ENCODE measurements around the gene ZNF783.

ZNF783 gene

GRCh38 chr7:149294634-149295480 is 32.9 kb downstream of the ZNF783 start:
- TF ChIP-seq CTCF (IDR thresholded peaks at IDR 0.05; ENCODE audit: low read depth, low read length): no peak
- DNase-seq (ENCODE audit: extremely low read depth, low read depth): no peak

DNA sequence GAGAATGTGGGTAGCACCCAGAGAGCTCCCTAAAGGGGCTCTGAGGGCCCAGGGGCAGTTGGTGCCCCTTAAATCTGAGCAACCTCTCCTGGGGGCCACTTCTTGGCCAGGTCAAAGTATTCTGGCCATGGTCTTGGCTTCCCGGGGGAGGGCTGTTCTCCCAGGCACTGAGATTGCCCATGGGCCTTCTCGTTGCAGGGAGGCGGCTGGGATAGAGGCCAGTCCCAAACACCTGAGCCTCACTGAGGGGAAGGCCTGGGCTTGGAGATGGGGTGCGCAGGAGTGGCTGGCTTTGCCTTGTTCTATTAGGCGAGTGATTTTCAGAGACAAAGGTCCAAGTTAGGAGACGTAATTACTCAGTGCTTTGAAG is 33.5 kb downstream of the ZNF783 start:
- no peak for DNase-seq (ENCODE audit: extremely low read depth, low read depth)

DNA sequence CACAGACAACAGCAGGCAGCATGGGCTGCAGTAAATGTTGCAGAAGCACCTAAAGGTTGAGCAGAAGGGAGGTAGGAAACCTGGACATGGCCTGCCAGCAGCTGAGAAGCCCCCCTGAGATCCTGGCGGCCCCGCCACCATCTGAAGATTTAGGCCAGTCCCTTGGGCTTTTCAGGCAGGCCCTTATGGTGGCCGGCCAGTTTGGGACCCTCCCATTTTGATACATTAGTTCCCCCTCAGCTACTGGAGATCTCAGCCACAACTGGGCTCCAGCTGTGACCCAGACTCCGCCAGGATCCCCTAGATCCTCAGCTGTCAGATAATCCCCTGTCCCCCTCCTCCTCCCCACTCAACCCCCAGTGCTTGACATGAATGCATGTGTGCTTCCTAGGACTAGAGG is 34.4 kb downstream of the ZNF783 start:
- no peak for TF ChIP-seq CTCF (IDR thresholded peaks at IDR 0.05; ENCODE audit: low read depth, low read length)
- no peak for DNase-seq (ENCODE audit: extremely low read depth, low read depth)

More for the DNA sequence above, 33.5 kb downstream of the ZNF783 start:
- TF ChIP-seq CTCF (IDR thresholded peaks at IDR 0.05; ENCODE audit: low read depth, low read length): no peak

- TF ChIP-seq CTCF (IDR thresholded peaks at IDR 0.05; ENCODE audit: low read depth, low read length): no peak
- no peak for DNase-seq (ENCODE audit: extremely low read depth, low read depth)
Measured at GRCh38 chr7:149297034-149297755, 35.2 kb downstream of the ZNF783 start.

GRCh38 chr7:149300620-149301285 is 38.8 kb downstream of the ZNF783 start:
- DNase-seq (ENCODE audit: extremely low read depth, low read depth): no peak
- TF ChIP-seq CTCF (IDR thresholded peaks at IDR 0.05; ENCODE audit: low read depth, low read length): no peak

DNA sequence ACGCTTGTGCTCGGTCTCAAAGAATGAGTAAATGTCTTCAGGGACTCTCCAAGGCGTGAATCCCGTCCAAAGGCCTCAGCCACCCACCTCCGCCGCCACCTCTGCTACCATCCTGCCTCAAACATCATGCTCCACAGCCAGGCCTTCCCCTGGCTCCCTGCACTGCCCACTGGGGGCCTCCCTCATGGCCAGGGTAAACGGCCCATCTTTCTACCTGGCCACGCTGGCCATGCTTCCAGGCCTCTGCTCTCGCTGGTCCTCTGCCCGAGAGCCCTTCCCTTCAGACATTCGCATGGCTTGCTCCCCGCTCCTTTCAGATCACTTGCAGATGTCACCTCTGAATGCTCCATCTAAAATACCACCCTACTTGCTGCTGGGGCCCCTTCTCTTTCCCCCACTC is 40.2 kb downstream of the ZNF783 start:
- DNase-seq (ENCODE audit: extremely low read depth, low read depth): no peak
- no peak for TF ChIP-seq CTCF (IDR thresholded peaks at IDR 0.05; ENCODE audit: low read depth, low read length)

- no peak for DNase-seq (ENCODE audit: extremely low read depth, low read depth)
- no peak for TF ChIP-seq CTCF (IDR thresholded peaks at IDR 0.05; ENCODE audit: low read depth, low read length)
Measured at GRCh38 chr7:149302865-149303264, 40.9 kb downstream of the ZNF783 start.
